ENCODE results near the gene PNMA1. TPM values are rescaled to one million over a fixed set of nuclear protein-coding genes. Genes with fewer than 3 reads are reported as not detected.

PNMA1 gene
- total and polyA plus RNA-seq, 9 of the 15 experiments (the other 6 are each of a cell fraction or from before 2014, with no cell fraction given) = 1.7 to 26.4 (median 8.7) TPM

DNA sequence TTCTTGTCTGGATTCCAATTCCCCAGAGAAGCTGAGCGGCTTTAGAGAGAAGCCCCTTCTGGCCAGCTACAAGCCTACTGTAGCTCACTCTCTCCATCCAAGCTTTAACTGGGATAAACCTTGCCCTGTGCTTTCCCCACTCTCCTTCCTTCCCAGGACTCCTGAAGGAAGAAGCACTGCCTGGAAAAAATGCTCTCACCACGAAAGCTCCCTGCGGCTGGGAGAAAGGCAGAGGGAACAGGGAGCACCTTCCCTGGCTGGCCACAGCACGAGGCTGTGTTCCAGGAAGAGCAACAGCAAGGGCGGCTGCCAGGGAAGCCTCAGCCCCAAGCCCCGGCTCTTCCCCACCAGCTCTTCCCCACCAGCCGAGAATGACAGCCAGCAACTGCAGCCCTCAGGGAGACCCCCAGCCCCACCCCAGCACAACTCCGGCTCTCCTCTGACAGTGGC, 40.8 kb upstream of the PNMA1 start (continued):
- TF ChIP-seq MCM2 (IDR thresholded peaks at IDR 0.05; ENCODE audit: low read depth) (no peak), MGA (IDR thresholded peaks at IDR 0.05) (peak; percentile 83), ZNF696 (CRISPR knock-in tag; conservative IDR thresholded peaks at IDR 0.05) (no peak), DMBX1 (CRISPR knock-in tag; IDR thresholded peaks at IDR 0.05; ENCODE audit: borderline replicate concordance) (peak; percentile 11; the same call in 1 of the 2 replicates)
